CD1c-positive myeloid dendritic cell (primary cell): ENCODE results near the gene UBA5.
"Not testable (repeated sequence)": the region's sequence is repeated elsewhere in the genome, so short reads cannot be mapped to it uniquely, and the experiment has no call there.

Experiments used
- DNase-seq: peaks from one replicate; pipeline ENCODE4 v3.0.0-alpha.2; 2016; ENCODE audit errors: extremely low spot score

The UBA5 gene

DNA sequence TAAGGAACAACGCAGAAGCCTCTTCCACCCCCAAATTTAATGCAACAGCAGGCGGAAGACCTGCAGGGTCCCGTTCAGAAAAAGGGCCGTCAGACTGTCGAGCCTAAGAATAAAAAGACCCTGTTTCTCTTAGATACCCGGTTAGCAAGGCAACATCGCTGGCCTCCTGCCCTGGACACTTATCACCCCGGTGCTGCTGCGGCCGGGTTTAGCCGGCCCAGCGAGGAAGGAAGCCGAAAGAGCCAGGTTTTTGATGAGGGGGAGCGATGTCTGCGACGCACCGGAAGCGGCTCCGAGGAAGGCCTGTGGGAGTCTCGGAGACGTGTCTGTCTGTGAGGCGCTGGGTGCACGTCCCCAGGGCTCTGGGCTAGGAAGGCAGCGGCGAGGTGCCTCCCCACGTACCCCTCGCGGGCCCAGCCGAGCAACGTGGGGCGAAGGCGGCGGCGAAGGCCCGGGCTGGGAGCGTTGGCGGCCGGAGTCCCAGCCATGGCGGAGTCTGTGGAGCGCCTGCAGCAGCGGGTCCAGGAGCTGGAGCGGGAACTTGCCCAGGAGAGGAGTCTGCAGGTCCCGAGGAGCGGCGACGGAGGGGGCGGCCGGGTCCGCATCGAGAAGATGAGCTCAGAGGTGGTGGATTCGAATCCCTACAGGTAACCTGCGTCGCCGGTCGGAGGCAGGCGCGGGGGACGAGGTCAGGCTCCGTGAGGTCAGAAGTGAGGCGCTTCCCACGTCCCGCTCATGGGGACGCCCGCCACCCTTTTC is at the start of gene UBA5:
TSS of gene UBA5 (plus strand) at position 278 of the 759 bp plus-strand sequence. CDS start at position 487, 209 bp downstream.
- DNase-seq = peak; percentile 77

GRCh38 chr3:132615301-132615700 is 44.8 kb upstream of the UBA5 start:
- not testable (repeated sequence) for DNase-seq

- DNase-seq = no peak
Observed at GRCh38 chr3:132615881-132616280, 44.2 kb upstream of the UBA5 start.

GRCh38 chr3:132616780-132617179 is 43.3 kb upstream of the UBA5 start:
- DNase-seq = no peak

GRCh38 chr3:132622148-132622547 is 38.0 kb upstream of the UBA5 start:
- DNase-seq = no peak

DNA sequence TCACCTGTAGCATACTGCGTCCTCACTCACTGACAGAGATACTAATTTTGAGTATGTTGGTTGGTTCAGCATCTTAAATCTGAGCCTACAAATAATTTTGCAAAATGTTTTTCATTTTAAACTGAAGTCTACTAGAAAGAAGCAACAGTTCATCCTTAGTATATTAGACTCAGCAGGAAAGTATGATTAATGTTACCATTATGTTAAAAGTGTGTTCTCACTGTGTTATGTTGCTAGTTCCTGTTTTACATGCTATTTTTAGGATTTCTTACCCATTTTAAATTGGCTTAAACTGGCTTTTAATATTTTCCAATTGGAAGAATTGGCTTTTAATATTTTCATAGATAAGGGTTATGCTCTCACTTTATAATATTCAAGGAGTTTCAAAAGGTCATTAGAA is 37.4 kb upstream of the UBA5 start:
- DNase-seq = no peak

- DNase-seq = no peak
Observed at GRCh38 chr3:132623646-132624045, 36.5 kb upstream of the UBA5 start.

- DNase-seq = no peak
Observed at GRCh38 chr3:132624790-132625189, 35.3 kb upstream of the UBA5 start.

DNA sequence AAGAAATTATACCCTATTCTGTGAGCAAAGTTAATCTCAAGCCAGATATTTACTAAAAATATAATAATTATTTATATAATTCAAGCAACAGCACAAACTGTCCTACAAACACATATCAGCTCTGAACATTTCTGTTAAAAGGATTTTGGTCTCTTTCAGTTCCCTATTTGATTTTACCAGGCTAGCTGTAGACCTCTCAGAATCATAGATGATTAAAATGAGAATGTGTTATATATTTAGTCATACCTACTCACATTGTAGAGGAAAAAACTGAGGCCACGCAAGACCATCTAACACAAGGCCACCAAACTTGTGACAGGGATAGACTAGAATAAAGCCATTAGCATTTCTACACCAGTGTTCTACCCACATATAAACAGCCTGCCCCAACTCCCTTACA is 34.5 kb upstream of the UBA5 start:
- no peak for DNase-seq

- DNase-seq = no peak
Observed at GRCh38 chr3:132626955-132627354, 33.2 kb upstream of the UBA5 start.

- no peak for DNase-seq
Observed at GRCh38 chr3:132628157-132628556, 32.0 kb upstream of the UBA5 start.

DNA sequence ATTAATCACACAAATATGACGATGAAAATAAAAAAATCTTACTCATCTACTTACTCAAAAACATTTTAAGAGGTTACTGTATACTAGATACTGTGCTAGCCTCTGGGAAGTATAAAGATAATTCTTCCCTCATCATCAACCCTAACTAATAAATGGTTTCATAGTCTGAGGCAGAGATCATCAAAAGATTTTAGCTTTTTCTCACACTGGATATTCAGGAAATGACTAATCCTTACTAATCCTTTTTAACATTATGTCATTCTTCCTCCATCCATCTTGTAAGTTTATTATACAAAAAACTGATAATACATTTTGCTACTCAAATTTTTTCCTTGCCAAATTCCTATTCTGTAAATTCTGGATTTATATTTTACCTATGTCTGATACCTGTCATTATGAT is 30.2 kb upstream of the UBA5 start:
- no peak for DNase-seq

- no peak for DNase-seq
Observed at GRCh38 chr3:132630612-132631011, 29.5 kb upstream of the UBA5 start.

DNA sequence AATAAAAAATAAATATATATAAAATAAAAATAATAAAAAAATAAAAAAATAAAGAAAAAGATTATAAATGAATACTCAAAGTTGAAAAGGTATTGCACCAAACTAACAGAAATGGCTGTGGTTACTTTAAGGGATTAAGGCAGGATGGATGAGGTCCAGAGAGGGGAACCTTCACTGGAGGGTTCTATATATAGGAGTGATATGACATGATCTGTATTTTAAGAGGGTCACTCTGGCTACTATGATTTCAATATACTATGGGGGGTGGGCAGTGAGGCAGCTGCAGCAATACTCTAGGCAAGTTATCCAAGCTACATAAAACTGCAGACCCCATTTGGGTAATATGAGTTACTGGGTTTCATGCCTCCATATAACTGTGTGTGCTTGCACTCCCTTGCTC is 25.1 kb upstream of the UBA5 start:
- no peak for DNase-seq

GRCh38 chr3:132637590-132637989 is 22.5 kb upstream of the UBA5 start:
- DNase-seq = no peak

DNA sequence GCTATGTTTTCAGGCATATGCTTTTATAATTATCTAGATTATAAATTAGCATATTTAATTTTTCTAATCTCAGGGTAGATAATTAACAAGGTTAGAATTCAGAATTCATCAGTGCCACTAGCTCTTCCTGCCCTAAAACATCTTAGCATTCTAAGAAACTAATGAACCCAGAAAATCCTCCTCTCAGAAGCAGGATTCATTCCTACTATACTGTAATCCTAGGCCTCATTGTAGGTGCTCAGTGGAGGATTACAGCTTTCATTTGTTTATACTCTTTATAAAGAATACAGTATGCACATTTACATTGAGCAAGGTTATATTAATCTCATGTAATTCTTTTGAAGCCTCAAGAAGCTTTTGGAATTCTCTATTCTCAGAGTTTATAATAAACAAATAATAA is 21.4 kb upstream of the UBA5 start:
- no peak for DNase-seq

GRCh38 chr3:132641427-132641826 is 18.7 kb upstream of the UBA5 start:
- DNase-seq = not testable (repeated sequence)

DNA sequence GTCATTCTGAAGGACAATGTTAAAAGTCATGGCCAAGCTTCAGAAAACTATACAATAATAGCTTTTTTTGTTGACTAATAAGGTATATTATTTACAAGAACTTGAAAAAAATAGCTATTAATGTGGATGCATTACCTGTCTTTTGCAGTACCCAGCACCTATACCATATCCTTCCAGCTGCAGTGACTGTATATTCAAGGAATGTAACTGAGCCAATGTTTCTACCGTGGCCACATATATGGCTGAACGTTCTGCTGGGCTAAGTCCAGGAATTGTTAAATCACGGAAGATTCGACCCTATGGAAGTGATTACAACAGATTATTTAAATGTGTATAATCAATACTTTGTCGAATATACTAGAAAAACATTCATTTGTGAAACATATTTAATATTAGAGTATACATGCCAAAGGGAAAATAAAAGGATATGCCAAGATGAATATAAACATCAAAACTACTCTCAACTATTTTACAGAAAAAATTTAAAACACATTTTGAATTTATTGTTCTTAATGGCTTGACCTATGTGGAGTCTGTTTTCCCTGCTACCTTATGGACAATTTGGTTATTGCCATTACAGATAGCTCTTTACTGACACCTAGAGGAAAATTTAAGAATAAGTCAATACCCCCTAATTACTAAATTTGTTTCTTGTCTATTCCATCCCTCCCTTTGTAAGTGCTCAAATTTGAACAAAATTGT is 18.1 kb upstream of the UBA5 start:
- DNase-seq = peak; percentile 65

DNA sequence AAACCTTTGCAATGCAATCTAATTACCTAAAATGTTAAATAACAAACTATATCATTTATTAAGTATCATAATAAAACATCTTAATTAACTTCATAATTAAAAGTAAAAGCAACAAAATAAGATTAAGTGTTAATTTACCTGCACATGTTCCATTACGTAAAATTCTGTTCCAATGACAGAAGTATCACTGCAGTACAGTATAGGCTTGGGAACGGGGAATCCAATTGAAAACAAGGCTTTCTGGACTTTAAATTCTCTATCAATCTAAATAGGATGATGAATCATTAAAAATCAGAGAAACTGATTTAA is 17.6 kb upstream of the UBA5 start:
- DNase-seq = no peak

- no peak for DNase-seq
Observed at GRCh38 chr3:132643366-132643765, 16.8 kb upstream of the UBA5 start.

DNA sequence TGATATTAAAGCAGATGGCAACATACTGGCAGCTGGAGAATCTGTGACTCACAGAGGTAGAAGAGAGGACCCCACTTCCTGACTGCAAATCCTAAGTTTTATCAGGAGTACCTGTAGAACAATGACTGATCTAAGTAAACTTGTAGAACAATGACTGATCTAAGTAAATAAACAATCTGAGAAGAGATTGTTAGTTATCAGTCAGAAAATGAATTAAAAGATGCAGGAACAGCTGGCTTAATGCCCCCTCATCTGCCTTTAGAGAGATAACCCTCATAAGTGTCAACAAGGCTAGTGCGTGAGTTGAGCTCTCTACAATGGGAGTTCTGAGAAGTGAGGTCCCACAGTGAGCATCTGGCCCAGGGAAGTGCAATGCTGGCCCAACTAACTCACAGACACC is 15.1 kb upstream of the UBA5 start:
- DNase-seq = no peak

GRCh38 chr3:132650153-132650552 is 10.0 kb upstream of the UBA5 start:
- DNase-seq = no peak

DNA sequence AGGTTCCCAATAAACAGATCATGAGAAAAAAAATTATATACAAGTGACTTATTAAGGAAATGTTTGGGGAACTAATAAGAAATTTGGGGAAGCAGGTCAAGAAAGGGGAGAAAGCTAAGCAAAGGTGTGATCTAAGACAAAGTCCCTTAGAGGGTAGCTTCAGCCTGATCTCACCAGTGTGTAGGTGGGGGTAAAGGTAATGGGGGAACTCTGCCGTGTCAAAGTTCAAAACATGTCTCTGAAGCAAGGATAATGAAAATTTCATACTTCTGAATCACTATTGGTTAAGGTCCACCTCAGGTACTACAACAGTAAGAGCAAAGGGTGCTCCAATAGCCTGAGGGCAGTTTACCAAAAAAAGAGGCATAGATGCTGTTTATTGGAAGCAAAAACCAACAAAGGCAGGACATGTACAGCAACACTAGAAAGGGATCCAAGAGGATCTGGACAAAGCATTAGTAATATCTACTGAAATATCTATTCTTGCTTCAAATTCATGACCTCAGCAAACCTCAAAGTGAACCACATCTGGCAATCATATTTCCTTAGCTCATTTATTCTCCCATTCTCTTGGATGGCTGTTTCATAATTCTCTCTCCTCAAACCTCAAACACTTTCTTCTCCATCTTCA is 7.4 kb upstream of the UBA5 start:
- DNase-seq = no peak
